Ramos (cell line): ENCODE data around the gene SLC66A1.

Experiments
- in situ Hi-C: fragments of 300-500 bp; cut with MboI; formaldehyde crosslinking; loops from one replicate; pipeline ENCODE4 v1.14.3; 2022; ENCODE audit warnings: low sequenced_read_pairs; ENCODE audit not compliant: unreplicated experiment

The SLC66A1 gene

DNA sequence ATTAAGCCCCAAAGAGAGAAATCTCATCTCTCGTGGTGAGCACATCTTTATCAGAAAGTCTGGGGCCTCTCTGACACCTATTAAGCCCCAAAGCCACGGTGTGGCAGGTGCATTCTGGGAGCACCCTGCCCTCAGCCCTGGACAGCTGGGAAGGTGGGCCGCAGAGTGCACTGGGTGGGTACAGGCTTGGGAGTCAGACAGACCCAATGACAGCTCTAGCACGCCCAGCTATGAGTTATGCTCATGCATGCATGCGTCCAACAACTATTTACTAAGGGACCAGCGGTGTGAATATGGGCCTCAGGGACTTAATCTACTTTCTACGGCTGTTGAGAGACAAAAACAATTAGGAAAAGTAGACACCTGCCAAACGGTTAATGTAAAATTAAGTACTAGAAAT, 46.6 kb downstream of the SLC66A1 start:
- in situ Hi-C loops = no loop called here

DNA sequence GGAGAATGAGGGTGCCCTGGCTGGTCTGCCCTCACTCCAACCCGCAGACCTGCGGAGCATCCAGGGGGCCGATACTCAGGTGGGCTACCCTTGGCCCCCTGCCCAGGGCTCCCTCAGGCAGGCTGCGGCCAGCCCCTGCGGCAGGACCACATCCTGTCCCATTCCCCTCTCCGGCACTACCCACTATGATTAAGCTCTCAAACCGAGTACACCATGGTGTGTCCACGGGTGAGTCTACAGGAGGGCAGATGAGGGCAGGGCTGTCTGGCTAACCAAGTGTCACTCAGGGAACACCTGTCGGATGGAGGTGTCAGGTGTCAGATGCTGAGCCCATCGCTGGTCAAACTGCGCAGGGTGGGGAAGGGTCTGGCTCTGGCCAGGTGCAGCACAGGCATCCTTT, 47.2 kb downstream of the SLC66A1 start:
- in situ Hi-C loops = no loop called here

DNA sequence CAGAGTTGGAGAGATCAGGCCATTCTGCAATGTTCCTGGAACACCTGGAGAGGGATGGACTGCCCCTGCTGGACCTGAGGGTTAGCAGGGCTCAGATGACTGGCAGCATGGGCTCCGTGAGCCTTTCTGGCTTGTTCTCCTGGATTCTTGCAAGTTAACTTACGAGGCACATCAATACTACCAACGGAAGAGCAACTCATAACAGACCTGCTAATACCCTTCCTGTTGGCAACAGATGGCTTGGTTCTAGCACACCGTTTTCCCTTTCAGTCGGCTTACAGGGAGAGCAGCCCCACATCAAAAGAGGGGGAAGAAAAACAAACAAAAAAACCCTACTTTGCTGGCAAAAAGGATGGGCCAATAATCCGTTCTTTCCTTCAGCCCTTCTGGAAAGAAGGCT, 47.9 kb downstream of the SLC66A1 start:
- in situ Hi-C loops = loop anchor here (10.0 kb wide), 1 partner anchor 215 kb away; no protein-coding TSS in a partner anchor

DNA sequence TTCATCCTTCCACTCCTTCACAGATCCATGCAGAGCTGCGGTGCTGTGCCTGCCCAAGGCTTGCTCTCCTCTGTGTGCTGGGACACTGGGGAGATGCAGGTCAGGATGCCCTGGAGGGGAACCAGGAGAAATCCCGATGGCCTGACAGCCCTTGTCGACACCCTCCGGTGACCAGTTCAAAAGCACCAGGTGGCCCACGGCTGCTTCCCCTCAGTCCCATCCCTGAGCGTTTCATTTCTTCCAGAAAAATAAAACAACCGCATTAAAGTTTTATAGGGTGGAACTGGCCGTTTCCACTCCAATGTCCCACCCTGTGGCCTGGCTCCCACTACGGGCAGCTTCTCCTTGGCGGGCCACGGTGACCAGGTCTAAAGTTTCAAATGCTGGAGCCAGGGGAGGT, 48.3 kb downstream of the SLC66A1 start:
- in situ Hi-C loops = loop anchor here (10.0 kb wide), 1 partner anchor 214 kb away; no protein-coding TSS in a partner anchor

DNA sequence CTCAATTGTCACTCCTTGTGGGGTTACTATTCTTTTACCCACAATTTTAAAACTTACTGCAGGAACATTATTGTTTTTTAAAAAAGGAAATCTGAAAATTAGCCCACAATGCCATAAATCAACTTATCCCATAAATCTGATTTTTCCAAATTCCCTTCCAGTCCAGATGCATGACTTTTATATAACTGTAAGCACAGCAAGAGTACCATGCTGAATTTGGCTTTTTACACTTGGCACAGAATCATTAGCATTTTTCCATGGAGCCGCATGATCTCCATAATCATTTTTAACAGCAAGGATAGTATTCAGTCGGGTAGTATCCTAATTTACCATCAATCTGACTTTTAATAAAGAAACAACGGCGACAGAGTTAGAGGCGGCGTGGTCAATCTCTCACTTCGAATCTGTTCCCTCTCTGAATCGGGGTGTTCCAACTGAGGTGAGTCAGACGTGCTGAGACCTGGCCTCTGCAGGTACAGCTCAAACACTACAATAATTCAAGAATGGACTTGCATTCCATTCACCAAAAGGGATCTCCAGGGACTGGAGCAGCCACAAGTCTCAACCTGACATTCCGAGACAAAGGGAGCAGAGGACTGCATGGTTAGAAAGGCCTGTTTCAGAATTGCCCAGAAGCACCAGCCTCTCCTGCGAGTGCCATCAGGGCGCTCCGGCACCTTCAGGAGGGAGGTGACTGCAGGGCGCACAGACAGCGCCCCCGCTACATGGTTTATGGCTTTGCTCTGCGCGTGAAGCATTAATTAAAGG, 48.9 kb downstream of the SLC66A1 start:
- in situ Hi-C loops = loop anchor here (10.0 kb wide), 1 partner anchor 214 kb away; no protein-coding TSS in a partner anchor

DNA sequence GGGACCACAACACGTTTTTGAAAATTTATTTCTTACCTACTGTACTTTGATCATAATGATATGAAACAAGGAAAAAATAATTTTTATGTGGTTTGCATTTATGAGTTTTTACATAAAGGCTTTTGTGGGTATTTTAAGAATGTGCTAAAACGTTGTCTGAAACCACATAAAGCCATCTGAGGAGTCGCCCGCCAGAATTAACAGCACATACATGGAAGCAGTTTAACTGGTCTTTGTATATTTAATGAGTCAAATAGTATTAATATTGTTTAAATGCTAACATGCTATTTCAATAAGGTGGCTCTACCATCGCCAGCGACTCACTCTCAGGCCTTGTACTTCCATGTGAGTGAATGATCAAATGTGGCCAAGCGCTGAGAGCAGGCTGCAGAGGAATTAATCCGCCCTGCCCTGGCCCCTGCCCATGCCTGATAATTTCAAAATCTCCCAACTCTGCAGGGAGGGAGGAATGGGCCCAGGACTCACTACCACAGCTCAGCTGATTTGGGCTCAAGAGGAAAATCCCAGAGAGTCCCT, 49.6 kb downstream of the SLC66A1 start:
- in situ Hi-C loops = loop anchor here (10.0 kb wide), 1 partner anchor 213 kb away; no protein-coding TSS in a partner anchor

DNA sequence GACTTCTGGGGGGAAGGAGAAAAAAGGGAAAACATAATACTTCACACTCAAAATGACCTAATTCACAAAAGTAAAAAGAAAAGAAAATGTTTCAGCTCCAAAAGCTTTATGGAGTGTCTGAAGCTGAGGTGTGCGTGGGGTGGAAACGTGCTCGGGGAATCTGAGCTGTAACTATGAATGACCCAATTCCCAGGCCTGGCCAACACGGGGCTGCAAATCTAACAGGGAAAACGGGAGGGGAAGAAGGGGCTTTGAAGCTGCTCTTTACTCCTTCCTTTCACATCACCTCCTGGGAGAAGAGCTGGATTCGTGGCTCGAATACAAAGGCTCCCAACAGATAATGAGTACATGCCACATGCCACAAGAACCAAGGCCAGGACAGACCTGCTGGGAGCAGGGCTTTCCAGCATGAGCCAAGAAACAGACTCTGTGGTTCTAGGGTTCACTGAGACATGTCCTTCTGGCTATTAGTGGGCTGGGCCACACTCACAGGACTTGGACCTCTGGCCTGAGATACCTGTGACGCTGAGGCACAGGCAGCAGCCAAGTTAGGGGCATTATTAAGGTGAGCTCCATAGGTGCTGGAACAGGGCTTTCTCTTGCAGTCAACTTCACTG, 51.5 kb downstream of the SLC66A1 start:
- in situ Hi-C loops = loop anchor here (10.0 kb wide), 1 partner anchor 211 kb away; no protein-coding TSS in a partner anchor

DNA sequence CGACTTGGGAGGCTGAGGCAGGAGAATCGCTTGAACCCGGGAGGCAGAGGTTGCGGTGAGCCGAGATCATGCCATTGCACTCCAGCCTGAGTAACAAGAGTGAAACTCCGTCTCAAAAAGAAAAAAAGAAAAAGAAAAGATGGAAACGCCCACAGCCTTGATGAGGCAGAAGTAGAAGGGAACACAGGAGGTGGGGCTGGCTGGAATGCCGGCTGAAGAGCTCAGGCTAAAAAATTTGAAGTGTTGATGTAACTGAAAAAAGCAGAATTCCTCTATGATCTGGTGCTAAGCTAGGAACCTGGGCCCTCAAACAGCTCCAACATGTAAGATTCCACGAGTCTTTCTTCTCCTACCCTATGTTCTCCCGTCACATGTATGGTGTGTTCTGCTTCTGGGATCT, 53.6 kb downstream of the SLC66A1 start:
- in situ Hi-C loops = loop anchor here (10.0 kb wide), 1 partner anchor 209 kb away; no protein-coding TSS in a partner anchor

DNA sequence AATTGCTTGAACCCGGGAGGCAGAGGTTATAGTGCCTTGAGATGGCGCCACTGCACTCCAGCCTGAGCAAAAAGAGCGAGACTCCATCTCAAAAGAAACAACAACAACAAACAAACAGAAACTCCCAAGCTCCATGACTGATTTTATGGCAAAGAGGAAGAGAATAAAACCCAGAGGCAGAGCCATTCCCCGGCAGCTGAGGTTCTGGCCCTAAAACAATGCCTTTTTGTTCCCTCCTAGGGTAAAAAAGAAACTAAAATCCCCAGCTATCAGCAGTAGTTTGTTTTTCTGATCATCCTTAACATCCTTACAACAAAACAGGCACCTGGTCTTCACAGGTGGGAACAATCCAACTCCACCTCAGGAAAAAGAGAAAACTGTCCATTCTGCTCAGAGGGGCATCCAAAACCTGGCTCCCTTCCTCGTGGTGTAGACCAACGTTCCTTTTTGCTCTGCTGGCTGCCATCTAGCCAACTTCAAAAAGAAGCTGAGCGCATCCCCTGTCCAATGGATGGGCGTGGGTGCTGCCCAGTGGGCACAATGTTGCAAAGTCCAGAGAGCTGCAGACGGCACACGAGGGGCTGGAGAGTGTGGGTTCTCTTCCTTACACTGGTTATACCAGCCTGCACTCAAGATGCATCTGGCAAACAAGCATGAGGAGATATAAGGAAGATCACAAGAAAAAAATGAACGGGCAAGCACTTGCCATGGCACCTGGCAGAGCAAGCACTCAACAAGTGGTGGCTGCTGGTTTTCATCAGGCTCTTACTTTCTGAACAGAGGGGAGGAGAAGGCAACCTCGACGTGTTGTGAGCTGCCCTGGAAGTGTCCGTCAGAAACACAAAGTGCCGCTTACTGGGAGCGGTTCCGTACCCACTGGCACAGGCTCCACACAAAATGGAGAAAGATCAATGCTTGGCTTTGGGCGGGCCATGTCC, 54.7 kb downstream of the SLC66A1 start:
- in situ Hi-C loops = loop anchor here (10.0 kb wide), 1 partner anchor 208 kb away; no protein-coding TSS in a partner anchor

DNA sequence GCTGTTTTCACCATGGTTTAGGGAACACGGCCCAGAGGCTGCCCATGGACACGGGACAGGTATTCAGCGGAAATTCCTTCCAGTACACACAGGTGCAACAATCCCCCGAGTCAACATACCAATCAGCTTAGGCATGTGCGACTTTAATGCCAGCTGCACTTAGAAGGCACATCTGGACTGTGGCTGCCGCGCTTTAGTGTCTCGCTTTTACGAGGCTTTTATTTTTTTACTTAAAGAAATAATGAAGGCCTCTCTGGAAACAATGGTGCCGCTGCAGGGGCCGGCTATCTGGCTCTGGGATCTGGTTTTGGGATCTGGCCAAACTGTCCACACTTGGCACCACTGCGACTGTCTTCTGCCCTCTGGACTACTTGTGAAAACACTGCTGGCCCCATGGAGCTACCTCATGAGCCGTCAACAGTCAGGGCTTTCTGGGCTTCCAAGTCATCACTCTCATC, 55.5 kb downstream of the SLC66A1 start:
- in situ Hi-C loops = loop anchor here (10.0 kb wide), 1 partner anchor 207 kb away; no protein-coding TSS in a partner anchor

DNA sequence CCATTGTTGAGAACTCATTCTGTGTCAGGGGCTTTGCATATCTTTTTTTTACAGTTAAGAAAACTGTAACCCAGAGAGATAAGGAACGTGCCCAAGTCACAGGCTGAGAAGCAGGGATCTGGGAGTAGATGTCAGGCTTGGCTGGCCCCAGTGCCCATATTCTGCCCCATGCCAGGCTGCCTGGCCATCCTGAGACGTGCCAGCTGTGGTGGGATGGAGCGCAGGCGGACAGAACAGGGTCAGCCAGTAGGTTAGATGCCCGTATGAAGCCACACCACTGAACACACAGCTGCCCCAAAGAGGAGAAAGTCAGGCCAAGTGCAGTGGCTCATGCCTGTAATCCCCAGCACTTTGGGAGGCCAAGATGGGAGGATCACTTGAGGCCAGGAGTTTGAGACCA, 55.9 kb downstream of the SLC66A1 start:
- in situ Hi-C loops = loop anchor here (10.0 kb wide), 1 partner anchor 207 kb away; no protein-coding TSS in a partner anchor

DNA sequence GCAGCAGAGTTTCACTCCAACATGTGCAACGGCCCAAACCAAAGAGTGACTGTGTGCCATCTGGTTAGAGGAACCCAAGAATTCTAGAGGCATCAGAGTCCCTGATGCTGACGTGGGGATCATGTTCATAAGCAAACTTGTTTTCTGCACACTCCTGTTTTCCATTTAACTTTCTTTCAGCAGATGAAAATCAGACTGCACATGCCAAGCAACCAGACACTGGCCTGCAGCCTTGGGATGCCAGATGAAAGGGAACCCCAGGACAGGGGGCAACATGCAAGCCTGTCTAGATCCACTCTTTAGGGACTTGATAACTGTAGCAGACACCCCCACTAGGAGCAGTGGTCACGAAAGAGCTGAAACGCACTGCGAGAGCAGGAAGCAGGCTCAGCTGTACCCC, 56.8 kb downstream of the SLC66A1 start:
- in situ Hi-C loops = loop anchor here (10.0 kb wide), 1 partner anchor 206 kb away; no protein-coding TSS in a partner anchor

DNA sequence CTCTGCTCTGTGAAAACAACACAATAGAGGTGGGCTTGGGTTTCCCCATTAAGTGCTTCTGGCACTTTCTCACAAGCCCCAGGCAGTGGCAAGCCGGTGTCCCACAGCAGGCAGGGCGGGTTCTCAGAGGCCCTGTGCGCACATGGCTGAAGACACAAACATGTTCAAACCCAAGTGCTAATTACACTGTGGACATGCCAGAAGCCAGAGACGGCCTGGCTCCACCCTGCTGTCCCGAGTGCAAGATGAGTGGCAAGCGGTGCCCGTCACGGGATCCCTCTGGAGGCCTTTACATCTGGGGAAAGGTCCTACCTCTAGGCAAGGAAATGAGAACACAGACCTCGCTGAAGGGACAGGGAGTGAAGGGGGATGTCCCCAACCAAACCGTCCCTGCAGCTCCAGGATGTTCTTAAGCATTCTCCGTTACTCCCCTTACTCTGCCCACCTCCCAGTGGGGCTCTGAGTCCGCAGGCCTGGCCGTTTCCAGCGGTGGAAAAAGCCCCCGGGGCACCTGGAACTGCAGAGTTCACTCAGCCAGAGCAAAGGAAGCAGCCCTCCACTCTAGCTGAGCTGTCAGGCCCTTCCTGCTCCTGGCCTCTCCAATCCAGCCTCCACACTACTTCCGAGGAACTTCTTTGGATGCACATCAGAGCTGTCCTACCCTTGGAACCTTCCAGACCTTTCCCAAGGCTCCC, 57.4 kb downstream of the SLC66A1 start:
- in situ Hi-C loops = loop anchor here (10.0 kb wide), 1 partner anchor 205 kb away; no protein-coding TSS in a partner anchor

DNA sequence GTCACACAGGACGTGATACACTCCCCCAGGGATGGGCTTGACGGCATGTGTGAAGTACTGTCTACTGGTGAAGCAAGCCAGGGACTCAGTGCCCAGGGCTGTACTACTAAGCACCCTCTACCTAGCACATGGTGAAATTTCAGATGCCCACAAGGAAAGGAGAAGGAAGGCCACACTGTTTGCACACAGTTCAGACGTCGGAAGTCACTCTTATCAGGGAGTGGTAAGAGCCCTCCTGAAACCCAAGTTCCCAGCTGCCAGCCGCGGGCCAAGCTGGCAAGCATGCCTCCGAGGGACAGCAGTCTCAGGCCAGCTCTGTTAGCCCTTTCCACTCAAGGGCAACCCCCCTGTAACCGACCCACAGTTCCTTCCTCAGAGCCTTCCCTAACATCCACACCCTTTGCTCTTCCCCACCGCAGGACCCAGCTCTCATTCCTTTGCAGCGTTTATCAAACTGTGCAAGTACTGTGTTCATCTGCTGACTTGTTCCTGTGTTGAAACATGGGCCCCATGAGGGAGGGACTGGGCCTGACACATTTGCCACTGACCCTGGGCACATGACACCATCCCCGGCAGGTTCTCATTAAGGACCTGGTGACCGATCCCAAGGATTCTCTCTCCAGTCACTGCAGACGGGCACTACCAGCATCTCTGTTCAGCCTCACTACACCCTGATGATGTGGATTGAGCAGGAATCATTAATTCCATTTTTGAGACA, 58.5 kb downstream of the SLC66A1 start:
- in situ Hi-C loops = no loop called here

DNA sequence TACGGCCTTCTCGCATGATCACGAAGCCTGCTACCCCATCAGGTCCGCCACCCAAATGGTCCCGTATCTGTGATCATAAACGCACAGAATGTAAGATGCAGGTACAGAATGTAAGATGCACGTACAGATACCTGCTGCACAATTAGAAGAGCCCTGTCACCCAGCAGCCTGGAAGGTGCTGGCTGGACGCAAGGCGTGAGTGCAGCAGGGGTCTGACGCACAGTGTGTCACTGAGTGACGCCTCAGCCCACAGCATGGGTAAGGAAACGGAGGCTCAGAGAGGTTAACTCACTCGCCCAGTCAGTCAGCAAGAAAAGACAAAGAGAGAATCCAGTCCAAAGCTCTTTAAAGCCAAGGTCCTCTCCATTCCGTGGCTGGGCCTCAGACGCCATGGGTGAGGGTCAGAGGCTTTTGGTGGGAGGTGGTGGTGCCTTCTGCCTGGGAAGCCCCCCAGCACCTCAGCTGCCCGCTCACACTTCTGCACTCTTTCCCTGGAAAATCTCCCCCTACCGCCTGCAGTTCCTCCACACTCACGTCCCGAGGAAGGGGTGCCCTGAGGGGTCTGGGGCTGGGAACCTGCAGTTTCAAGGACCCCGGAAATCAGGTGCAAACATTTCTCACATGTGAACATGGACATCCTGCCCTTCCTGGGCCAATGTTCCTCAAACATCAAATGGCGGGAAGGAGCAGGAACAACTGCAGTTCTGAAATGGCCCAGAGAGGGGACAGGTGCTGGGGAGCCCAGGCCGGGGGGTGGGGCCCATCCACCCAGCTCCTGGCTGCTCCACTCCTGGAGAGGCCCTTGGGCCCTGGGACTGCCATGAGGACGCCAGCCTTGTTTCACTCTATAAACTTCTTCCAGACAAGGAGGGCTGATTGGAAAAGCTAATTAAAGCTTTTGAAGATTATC, 59.4 kb downstream of the SLC66A1 start:
- in situ Hi-C loops = no loop called here

DNA sequence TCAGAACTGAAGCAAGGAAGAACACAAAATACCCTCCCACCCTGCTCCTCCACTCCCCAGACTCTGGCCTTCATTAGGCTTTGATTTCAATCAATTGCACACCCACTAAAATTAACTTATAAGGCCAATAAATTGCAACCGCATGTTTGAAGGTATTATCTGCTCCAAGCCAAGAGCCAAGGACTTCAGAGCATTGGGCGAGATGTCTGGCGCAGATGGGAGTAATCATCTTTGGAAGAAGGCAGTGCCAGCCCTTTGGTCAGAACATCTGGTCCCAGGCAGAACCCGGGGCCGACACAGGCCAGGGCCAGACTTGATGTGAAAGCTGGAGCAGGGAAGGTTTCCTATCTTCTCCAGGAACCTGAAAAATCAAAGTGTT, 60.0 kb downstream of the SLC66A1 start:
- in situ Hi-C loops = no loop called here

DNA sequence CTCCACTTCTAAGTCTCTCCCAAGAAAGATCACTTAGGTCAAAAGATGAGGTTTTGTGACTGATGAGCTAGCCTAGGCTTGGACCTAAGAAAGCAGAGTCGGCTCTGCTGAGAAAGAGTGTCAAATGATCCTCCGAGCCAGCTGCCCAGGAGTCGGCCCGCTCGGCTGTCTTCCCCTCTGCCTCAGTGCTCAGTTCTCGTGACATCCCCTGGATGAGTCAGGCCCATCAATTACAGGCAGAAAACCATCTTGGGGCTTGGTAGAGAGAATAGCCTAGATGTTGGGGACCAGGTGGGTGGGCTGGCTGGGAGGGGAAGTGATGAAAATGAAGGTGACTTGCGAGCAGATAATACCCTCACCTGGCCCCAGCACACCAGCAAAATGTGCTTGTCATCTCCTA, 60.5 kb downstream of the SLC66A1 start:
- in situ Hi-C loops = no loop called here
